Measurements from ENCODE around the gene SAA2. TPM values are rescaled to one million over a fixed set of nuclear protein-coding genes. Genes with fewer than 3 reads are reported as not detected.

The SAA2 gene
- total RNA-seq, 1 donor from 2014 or later, result not detected

DNA sequence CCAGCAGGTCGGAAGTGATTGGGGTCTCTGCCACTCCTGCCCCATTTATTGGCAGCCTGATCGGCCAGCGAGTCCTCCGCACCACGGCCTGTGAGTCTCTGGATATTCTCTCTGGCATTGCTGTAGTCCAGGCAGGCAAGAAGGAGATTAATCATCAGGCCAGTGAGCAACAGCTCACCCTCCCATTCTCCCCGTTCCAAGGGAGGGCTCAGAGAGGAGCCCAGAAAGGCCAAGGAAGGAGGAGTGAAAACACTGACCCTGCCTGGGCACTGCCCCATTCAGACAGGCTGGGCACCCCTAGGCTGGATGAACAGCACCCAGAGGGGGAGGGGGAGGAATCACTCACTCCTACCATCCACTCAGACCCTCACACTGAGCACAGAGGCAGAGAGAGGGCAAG is 3.1 kb downstream of the SAA2 start:
- H3K4me1 Mint-ChIP-seq (ENCODE audit: low read depth), result no peaks in the 10 kb centered on the region
- H3K36me3 Mint-ChIP-seq (ENCODE audit: insufficient read depth), result no peaks in the 10 kb centered on the region
- TF ChIP-seq, protein P1, sequence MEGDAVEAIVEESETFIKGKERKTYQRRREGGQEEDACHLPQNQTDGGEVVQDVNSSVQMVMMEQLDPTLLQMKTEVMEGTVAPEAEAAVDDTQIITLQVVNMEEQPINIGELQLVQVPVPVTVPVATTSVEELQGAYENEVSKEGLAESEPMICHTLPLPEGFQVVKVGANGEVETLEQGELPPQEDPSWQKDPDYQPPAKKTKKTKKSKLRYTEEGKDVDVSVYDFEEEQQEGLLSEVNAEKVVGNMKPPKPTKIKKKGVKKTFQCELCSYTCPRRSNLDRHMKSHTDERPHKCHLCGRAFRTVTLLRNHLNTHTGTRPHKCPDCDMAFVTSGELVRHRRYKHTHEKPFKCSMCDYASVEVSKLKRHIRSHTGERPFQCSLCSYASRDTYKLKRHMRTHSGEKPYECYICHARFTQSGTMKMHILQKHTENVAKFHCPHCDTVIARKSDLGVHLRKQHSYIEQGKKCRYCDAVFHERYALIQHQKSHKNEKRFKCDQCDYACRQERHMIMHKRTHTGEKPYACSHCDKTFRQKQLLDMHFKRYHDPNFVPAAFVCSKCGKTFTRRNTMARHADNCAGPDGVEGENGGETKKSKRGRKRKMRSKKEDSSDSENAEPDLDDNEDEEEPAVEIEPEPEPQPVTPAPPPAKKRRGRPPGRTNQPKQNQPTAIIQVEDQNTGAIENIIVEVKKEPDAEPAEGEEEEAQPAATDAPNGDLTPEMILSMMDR (IDR thresholded peaks at IDR 0.05; ENCODE audit: unreplicated experiment), result no peak
- peaks cover 3% of the 10 kb centered on the region for H3K9me3 Mint-ChIP-seq (ENCODE audit: low read depth)
- no peak for DNase-seq (ENCODE audit: low spot score, unreplicated experiment)
- peaks cover 13% of the 10 kb centered on the region for H3K27me3 Mint-ChIP-seq
- H3K27ac Mint-ChIP-seq, result no peak overlapping the region
- no peak overlapping the region for H3K4me3 Mint-ChIP-seq (ENCODE audit: low read depth)

DNA sequence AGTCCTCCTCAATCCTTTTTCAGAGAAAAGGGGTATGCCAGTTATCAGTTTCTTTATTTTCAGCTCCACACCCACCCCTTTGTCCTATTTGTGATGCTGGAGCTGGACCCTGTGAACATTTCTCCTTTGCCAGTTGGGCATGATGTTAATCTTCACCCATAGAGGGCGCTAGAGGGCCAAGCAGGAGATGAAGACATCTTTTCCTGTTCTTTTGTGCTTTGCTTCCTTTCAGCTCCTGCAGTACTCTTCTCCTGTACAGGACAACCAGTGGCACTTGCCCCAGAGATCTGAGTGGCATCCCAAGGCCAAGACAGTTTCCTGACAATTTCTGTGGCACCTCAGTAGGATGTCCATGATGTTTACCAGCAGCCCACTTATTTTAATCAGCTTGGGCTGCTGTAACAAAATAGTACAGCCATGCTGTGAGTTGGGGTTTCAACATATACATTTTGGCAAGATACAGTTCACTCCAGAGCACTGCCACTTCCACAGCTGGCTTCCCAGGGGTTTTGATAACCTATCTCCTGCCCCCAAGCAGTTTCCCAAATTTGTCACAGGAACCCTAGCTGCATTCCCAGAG is 4.6 kb downstream of the SAA2 start:
- H3K36me3 Mint-ChIP-seq (ENCODE audit: insufficient read depth), result no peaks in the 10 kb centered on the region
- no peak for DNase-seq (ENCODE audit: low spot score, unreplicated experiment)
- H3K4me3 Mint-ChIP-seq (ENCODE audit: low read depth), result no peak overlapping the region
- no peak overlapping the region for H3K27ac Mint-ChIP-seq
- H3K27me3 Mint-ChIP-seq, result peaks cover 15% of the 10 kb centered on the region
- TF ChIP-seq, protein P1 (IDR thresholded peaks at IDR 0.05; ENCODE audit: unreplicated experiment), result peak; percentile 62
- peaks cover 3% of the 10 kb centered on the region for H3K9me3 Mint-ChIP-seq (ENCODE audit: low read depth)
- no peaks in the 10 kb centered on the region for H3K4me1 Mint-ChIP-seq (ENCODE audit: low read depth)

DNA sequence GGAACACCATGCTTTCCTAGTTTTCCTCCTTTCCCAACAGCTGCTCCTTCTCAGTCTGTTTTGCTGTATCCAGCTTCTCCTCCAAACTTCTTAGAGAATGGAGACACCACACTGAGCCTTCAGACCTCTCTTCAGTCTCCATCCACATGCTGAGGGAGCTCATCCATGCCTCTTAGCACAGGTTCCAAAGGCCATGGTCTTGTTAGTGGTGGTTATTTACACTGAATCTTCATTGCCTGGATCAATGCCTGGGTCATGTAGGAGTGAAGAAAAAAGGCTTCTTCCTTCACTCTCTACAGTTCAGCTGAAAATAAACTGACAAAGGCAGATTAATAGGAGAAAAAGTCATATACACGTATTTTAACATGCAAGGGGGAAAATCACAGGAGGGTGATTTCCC is 8.8 kb downstream of the SAA2 start:
- no peak for DNase-seq (ENCODE audit: low spot score, unreplicated experiment)
- Mint-ChIP-seq H3K27ac (no peak overlapping the region), H3K4me3 (ENCODE audit: low read depth) (no peak overlapping the region), H3K27me3 (peaks cover 14% of the 10 kb centered on the region), H3K4me1 (ENCODE audit: low read depth) (no peaks in the 10 kb centered on the region), H3K9me3 (ENCODE audit: low read depth) (peaks cover 3% of the 10 kb centered on the region), H3K36me3 (ENCODE audit: insufficient read depth) (no peaks in the 10 kb centered on the region)
- TF ChIP-seq, protein P1 (IDR thresholded peaks at IDR 0.05; ENCODE audit: unreplicated experiment), result no peak

DNA sequence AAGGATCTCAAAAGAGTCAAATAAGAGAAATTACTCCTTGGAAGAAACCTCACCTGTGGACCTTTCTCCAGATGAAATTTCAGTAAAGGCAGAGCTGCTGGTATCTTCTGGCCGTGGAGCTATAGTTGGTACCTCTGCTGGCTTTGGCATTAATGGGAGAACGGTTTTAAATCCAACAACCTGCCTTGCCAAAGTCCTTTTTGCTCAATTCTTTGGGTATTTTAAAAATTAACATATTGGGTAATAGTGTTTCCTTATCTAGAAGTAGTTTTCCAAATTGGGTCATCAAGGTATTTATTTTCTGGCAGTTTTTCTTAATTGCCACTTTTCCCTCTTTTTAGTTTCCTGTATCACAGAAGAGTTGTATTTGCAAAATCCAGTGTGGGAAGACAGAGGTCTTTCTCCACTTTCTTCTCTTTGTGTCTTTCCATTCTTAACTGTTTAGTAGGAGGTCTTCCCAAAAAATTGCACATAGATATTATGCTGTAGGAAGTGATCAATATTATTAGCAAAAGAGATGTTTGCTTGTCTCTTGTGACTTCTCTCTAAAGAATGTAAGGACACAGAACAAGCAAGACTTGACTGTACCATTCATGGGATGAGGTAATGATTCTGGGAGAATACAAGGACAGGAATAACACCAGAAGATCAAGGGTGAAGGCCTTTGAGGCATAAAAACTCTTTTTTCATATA is 11.7 kb downstream of the SAA2 start, which contains the start of gene SAA4:
TSS of gene SAA4 (minus strand) at position 139 of the 693 bp plus-strand sequence. CDS start 876 bp downstream, outside the sequence.
- Mint-ChIP-seq H3K9me3 (ENCODE audit: low read depth) (peaks cover 3% of the 10 kb centered on the region), H3K36me3 (ENCODE audit: insufficient read depth) (no peaks in the 10 kb centered on the region), H3K4me3 (ENCODE audit: low read depth) (no peak within 1 kb of the TSS), H3K27me3 (peaks cover 14% of the 10 kb centered on the region), H3K27ac (no peak within 1 kb of the TSS), H3K4me1 (ENCODE audit: low read depth) (no peaks in the 10 kb centered on the region)
- TF ChIP-seq, protein P1 (IDR thresholded peaks at IDR 0.05; ENCODE audit: unreplicated experiment), result no peak
- DNase-seq (ENCODE audit: low spot score, unreplicated experiment), result no peak

DNA sequence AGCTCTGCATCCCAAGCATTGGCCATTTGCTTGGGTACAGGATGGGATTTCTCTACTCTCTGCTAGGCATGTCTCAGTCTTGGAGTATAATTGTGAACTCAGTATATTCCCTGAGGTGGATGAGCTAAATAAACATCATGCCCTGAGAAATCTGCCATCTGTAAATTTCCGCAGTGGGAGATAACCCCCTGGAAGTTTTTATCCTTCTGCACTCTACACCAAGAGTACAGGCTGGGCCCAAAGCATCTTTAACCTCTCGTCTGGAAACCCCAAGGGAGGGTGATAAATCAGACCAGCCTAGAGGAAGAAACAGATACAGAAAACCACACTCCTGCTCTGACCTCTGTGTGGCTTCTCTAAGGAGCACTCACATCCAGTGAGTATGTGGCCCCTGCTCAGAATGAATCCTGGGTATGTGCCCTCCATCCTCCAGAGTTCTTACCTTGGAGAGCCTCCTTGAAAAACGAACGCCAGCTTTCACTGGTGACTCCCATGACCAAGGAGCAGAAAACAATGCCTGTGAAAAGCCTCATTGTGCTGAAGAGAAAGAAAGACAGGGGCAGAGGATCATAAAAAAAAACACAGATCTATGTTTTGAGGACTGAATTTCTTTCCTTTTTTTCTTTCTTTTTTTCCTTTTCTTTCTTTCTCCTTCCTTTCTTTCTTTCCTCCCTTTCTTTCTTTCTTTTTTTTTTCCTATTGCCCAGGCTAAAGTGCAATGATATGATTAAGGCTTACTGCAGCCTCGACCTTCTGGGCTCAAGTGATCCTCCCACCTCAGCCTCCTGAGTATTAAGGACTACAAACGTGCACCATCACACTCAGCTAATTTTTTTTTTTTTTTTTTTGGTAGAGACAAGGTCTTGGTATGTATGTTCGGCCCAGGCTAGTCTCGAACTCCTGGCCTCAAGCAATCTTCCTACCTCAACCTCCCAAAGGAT is 12.8 kb downstream of the SAA2 start:
- Mint-ChIP-seq H3K9me3 (ENCODE audit: low read depth) (peaks cover under 1% of the 10 kb centered on the region), H3K27me3 (peaks cover 11% of the 10 kb centered on the region)
- TF ChIP-seq, protein P1 (IDR thresholded peaks at IDR 0.05; ENCODE audit: unreplicated experiment), result no peak

More for the DNA sequence above, 12.8 kb downstream of the SAA2 start:
- Mint-ChIP-seq H3K27ac (no peak overlapping the region), H3K4me1 (ENCODE audit: low read depth) (no peaks in the 10 kb centered on the region), H3K4me3 (ENCODE audit: low read depth) (no peak overlapping the region), H3K36me3 (ENCODE audit: insufficient read depth) (no peaks in the 10 kb centered on the region)
- no peak for DNase-seq (ENCODE audit: low spot score, unreplicated experiment)

Measured in progenitor cell of endocrine pancreas (in vitro differentiated cells).